GM12878 (cell line): ENCODE data around the gene GPR158.

ENCODE experiments used
- CHD4 ChIP-seq: fragments of 200-600 bp; sonication (generic); IDR thresholded peaks from 2 replicates; pipeline ENCODE4 v1.6.1; 2016; ENCODE audit warnings: mild to moderate bottlenecking
- EZH2 ChIP-seq: IDR thresholded peaks from 2 replicates; pipeline ENCODE4 v1.6.1; 2012; ENCODE audit warnings: low read depth, mild to moderate bottlenecking, control low read depth, inconsistent platforms, low read length, borderline replicate concordance; ENCODE audit not compliant: control insufficient read depth
- GABPA ChIP-seq: IDR thresholded peaks from 2 replicates; pipeline ENCODE4 v1.6.1; 2014; ENCODE audit warnings: antibody characterized with exemption, low read depth, mild to moderate bottlenecking, inconsistent platforms
- YY1 ChIP-seq: IDR thresholded peaks from 2 replicates; pipeline ENCODE4 v1.6.1; 2011; ENCODE audit warnings: low read depth, mild to moderate bottlenecking, low read length
- TF ChIP-seq, protein P1 (sequence below), 3 experiments: IDR thresholded peaks in 2 of 3; conservative IDR thresholded peaks in 1 of 3; 2 replicates each; pipeline ENCODE4 v1.5.1; 2011; ENCODE audit warnings: low read depth in 3 of 3, low read length in 3 of 3, mild to moderate bottlenecking in 3 of 3, control low read depth in 2 of 3, moderate library complexity in 2 of 3, inconsistent platforms in 1 of 3, mixed read lengths in 1 of 3; ENCODE audit not compliant: control insufficient read depth in 2 of 3, insufficient read depth in 1 of 3; ENCODE audit errors: extremely low read depth in 1 of 3
- TF ChIP-seq, protein P2 (sequence below): IDR thresholded peaks from 2 replicates; pipeline ENCODE4 v1.6.1; 2012; ENCODE audit warnings: mild to moderate bottlenecking, low read depth, low read length

DNA sequence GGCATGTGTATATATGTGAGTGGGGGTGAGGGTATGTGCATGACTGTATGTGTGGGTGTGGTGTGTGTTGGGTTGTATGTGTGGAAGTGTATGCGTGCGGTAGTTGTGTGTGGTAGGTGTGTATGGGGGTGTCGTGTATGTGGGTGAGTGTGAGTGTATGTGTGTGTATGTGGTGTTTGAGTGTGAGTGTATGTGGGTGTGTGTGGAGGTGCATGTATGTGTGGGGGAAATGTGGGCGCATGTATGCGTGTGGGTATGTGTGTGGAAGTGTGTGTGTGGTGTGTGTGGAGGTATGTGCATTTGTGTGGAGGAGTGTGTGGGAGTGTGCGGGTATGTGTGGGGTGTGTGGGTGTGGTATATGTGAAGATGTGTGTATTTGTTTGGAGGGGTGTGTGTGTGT lies 269.5 kb downstream of the GPR158 start:
- TF ChIP-seq, protein P1, sequence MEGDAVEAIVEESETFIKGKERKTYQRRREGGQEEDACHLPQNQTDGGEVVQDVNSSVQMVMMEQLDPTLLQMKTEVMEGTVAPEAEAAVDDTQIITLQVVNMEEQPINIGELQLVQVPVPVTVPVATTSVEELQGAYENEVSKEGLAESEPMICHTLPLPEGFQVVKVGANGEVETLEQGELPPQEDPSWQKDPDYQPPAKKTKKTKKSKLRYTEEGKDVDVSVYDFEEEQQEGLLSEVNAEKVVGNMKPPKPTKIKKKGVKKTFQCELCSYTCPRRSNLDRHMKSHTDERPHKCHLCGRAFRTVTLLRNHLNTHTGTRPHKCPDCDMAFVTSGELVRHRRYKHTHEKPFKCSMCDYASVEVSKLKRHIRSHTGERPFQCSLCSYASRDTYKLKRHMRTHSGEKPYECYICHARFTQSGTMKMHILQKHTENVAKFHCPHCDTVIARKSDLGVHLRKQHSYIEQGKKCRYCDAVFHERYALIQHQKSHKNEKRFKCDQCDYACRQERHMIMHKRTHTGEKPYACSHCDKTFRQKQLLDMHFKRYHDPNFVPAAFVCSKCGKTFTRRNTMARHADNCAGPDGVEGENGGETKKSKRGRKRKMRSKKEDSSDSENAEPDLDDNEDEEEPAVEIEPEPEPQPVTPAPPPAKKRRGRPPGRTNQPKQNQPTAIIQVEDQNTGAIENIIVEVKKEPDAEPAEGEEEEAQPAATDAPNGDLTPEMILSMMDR (IDR thresholded peaks at IDR 0.05 in 2 of 3, conservative IDR thresholded peaks at IDR 0.05 in 1 of 3; ENCODE audit: control insufficient read depth in 2 of 3, extremely low read depth in 1 of 3, insufficient read depth in 1 of 3, low read depth in 3 of 3, low read length in 3 of 3), result no peak
- TF ChIP-seq, protein P2, sequence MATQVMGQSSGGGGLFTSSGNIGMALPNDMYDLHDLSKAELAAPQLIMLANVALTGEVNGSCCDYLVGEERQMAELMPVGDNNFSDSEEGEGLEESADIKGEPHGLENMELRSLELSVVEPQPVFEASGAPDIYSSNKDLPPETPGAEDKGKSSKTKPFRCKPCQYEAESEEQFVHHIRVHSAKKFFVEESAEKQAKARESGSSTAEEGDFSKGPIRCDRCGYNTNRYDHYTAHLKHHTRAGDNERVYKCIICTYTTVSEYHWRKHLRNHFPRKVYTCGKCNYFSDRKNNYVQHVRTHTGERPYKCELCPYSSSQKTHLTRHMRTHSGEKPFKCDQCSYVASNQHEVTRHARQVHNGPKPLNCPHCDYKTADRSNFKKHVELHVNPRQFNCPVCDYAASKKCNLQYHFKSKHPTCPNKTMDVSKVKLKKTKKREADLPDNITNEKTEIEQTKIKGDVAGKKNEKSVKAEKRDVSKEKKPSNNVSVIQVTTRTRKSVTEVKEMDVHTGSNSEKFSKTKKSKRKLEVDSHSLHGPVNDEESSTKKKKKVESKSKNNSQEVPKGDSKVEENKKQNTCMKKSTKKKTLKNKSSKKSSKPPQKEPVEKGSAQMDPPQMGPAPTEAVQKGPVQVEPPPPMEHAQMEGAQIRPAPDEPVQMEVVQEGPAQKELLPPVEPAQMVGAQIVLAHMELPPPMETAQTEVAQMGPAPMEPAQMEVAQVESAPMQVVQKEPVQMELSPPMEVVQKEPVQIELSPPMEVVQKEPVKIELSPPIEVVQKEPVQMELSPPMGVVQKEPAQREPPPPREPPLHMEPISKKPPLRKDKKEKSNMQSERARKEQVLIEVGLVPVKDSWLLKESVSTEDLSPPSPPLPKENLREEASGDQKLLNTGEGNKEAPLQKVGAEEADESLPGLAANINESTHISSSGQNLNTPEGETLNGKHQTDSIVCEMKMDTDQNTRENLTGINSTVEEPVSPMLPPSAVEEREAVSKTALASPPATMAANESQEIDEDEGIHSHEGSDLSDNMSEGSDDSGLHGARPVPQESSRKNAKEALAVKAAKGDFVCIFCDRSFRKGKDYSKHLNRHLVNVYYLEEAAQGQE, result no peak
- TF ChIP-seq GABPA, result no peak
- TF ChIP-seq CHD4, result no peak
- TF ChIP-seq EZH2, result no peak
- no peak for TF ChIP-seq YY1
